HT-29 (cell line): ENCODE data around the gene KIAA0319L. TPM values are rescaled to one million over a fixed set of nuclear protein-coding genes. Genes with fewer than 3 reads are reported as not detected.
"Not testable (repeated sequence)": the region's sequence is repeated elsewhere in the genome, so short reads cannot be mapped to it uniquely, and the experiment has no call there.

Experiments used
- DNase-seq: peaks from one replicate; pipeline ENCODE4 v3.0.0-alpha.2; 2015; ENCODE audit warnings: low spot score
- total RNA-seq: library from RNA; depleted of rRNA; stranded (reverse); fragments of >200 nt; shearing (Covaris generic); gene quantifications from 2 replicates; pipeline ENCODE4 v1.2.3, GENCODE V29; 2014

The KIAA0319L gene
- total RNA-seq, 1 experiment from 2014 or later = 34.1 TPM

DNA sequence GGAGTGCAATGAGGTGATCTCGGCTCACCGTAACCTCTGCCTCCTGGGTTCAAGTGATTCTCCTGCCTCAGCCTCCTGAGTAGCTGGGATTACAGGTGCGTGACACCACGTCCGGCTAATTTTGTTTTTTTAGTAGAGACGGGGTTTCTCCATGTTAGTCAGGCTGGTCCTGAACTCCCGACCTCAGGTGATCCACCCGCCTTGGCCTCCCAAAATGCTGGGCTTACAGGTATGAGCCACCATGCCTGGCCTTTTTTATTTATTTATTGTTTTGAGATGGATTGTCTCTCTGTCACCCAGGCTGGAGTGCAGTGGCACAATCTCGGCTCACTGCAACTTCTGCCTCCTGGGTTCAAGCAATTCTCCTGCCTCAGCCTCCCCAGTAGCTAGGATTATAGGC is 24.4 kb upstream of the KIAA0319L start:
- not testable (repeated sequence) for DNase-seq

DNA sequence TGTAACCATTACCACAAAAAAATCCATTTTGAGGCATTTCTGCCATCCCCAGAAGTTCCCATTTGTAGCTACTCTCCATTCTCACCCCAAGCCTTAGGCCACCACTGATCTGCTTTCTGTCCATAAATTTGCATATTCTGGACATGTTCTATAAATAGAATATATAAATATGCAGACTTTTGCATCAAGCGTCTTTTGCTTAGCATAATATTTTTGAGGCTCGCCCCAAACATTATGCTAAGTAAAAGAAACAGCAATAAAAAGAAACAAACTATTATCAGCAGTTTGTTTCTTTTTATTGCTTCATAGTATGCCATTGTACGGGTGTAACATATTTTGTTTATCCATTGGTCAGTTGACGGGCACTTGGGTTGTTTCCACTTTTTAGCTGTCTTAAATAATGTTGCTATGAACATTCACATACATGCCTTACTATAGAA is 23.8 kb upstream of the KIAA0319L start:
- no peak for DNase-seq

DNA sequence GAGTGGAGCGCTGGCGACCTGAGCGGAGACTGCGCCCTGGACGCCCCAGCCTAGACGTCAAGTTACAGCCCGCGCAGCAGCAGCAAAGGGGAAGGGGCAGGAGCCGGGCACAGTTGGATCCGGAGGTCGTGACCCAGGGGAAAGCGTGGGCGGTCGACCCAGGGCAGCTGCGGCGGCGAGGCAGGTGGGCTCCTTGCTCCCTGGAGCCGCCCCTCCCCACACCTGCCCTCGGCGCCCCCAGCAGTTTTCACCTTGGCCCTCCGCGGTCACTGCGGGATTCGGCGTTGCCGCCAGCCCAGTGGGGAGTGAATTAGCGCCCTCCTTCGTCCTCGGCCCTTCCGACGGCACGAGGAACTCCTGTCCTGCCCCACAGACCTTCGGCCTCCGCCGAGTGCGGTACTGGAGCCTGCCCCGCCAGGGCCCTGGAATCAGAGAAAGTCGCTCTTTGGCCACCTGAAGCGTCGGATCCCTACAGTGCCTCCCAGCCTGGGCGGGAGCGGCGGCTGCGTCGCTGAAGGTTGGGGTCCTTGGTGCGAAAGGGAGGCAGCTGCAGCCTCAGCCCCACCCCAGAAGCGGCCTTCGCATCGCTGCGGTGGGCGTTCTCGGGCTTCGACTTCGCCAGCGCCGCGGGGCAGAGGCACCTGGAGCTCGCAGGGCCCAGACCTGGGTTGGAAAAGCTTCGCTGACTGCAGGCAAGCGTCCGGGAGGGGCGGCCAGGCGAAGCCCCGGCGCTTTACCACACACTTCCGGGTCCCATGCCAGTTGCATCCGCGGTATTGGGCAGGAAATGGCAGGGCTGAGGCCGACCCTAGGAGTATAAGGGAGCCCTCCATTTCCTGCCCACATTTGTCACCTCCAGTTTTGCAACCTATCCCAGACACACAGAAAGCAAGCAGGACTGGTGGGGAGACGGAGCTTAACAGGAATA is 20.1 kb upstream of the KIAA0319L start:
- DNase-seq = no peak

DNA sequence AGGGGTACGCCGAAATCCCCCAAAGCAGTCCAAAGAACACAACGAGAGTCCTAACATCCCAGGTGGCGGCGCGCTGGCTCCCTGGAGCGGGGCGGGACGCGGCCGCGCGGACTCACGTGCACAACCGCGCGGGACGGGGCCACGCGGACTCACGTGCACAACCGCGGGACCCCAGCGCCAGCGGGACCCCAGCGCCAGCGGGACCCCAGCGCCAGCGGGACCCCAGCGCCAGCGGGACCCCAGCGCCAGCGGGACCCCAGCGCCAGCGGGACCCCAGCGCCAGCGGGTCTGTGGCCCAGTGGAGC is 19.5 kb upstream of the KIAA0319L start:
- DNase-seq = not testable (repeated sequence)

DNA sequence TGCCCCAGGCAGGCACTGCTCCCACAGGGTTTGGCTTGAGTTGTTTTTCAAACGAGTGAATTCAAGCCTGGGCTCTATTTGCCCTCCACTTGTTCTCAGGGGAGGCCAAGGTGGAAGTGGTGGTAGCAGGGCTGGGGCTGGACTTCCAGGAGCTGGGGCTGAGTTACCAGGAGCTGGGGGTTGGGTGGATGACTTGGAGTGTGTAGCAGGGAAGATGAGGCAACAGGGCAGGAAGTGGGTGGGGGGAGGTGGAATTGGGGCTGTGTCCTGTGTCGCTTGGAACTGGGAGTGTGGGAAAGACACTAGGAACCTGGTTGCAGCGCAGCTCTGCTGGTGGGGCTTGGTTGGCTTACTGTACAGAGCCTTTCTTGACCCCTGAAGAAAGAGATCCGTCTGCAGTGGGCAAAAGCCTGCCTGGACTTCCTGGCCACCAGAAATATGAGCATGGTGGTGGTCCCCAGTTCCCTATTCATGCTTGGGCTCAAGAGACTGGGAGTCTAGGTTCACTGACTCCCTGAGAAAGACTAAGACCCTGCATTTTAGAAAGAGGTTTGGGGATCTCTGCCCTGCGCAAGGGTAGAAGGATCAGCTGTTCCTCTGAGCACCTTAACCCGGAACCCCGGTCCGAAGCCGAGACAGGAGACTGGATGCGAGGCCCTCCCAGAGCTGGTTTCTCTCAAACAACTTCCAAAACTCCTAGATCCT is 19.0 kb upstream of the KIAA0319L start:
- DNase-seq = no peak

DNA sequence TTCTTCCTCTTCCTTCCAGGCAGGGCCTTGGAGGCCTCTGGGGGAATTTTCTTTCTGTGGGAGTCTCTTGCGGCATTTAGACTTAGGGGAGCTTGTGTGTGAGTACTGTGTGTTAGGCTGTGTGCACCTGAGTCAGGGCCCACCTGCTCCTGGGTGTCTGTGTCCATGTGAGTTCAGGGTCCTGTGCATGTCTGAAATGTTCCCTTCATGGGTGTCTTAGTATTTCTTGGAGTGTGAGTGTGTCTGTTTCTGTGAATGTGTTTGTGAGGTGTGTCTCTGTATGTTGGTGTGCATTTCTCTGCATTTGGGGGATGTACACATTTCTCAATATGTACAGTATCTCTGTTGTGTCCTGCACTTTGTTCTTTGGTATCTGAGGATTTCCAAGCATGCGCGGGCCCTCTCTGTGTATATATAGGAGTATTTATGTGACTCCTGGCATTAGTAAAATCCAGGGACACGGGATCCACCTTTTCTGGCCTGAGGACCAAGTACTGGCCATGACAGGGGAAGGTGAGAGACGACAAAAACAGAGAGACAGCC is 18.3 kb upstream of the KIAA0319L start:
- no peak for DNase-seq

DNA sequence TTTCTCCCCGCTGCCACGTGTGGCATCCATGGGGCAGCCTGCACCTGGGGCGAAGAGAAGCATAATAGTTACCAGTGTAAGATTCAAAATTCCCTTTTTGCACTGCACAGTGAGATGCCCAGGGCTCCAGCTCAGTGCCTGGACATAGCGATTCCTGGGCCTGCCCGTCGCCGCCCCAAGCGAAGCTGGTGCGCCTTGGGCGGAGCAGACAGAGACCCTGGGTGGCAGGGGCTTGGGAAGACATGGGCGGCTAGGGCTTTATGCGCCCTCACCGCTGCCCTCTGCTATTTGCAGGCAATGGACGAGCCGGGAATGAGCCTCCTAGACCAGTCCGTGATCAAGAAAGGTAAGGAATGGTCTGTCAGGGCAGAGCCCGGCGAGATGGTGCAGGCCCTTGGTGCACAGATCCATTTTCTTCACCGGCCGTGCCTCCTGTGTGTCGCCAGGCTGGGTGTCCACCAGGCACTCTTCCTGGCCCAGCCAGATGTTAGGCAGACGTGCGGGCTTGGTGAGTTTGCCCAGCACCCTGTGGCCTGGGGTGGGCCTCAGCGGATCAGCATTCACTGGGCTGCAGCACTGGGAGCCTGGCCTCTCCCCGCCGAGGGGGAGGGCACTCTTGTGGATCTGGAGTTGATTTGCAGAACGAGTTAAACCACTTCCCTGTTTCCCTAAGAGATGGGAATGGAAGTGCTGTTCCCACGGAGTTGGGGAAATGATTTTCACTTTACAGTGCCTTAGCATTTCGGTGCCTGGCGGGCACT is 17.6 kb upstream of the KIAA0319L start:
- DNase-seq = peak; percentile 67

DNA sequence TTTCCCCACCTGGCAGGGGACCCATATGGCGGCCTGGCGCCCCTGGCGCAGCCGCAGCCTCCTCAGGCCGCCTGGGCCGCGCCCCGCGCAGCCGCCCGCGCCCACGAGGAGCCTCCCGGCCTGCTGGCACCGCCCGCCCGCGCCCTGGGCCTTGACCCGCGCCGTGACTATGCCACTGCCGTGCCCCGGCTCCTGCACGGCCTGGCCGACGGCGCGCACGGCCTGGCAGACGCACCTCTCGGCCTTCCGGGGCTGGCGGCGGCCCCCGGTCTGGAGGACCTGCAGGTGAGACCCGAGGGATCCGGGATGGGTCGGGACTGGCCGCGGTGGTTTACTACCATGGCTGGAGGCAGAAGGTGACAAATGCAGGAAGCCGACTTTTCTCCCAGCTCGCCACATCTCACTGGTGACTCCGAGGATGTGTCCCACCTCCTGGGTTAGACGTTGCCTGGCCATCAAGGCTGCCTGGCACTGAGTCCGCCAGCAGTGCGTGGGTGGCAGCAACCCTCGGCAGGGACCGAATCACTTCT is 17.0 kb upstream of the KIAA0319L start:
- no peak for DNase-seq

DNA sequence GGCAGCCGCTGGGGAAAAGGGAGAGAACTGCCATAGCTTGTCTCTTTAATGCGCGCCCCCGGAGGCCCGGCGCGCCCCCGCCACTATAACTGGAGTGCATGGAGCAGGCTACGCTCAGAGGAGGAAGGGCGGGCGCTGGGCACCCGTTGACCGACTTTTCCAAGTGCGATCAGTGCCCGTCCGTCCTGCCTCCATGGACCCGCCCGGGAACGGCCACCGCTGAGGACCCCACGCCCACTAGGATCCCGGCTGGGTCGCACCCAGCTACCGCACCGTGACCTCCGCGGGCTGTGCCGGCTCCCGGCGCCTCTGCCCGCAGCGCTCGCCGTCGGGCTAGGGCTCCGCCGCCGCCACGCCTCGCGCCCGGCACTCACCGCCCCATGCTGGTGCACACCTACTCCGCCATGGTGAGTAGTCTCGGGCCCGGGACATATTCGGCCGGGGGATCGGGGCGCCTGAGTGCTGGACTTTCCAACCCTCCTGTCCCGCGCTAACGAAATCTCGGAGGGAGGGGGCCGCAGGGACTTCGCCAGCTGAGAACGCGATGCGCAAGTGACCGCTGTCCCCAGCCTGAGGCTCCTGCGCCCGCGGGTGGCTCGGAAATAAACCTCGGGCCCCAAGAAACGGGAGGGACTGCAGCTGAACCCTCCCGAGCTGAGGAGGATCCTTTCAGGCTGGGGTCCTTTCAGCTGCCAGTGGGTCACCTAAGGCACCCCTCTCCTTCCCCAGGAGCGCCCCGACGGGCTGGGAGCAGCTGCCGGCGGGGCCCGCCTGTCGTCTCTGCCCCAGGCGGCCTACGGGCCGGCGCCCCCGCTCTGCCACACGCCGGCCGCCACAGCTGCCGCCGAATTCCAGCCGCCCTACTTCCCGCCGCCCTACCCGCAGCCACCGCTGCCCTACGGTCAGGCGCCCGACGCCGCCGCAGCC is 16.3 kb upstream of the KIAA0319L start, which contains the start of gene TFAP2E:
Gene TFAP2E, plus strand, starts transcription at position 117 of the 927 bp plus-strand sequence. Its CDS starts 264 bp downstream, at position 381.
- DNase-seq = peak; percentile 53

DNA sequence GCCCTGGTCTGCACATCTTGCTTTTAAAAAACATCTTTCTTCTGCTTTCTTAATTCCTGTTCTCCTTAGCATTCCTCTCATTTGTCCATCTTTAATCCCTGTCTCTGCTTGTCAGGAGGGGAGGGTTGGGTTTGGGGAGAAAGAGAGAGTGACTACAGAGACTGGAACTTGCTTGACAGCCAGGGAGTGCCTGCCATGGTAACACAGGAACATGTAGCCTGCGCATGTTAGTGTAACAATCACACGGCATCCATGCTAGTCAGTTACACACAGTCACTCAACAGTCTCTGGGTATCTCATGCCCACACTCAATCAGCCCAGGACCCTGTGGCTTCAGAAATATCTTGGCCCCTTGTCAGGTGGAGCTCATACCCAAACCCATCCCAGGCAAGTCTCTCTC is 15.1 kb upstream of the KIAA0319L start:
- no peak for DNase-seq

DNA sequence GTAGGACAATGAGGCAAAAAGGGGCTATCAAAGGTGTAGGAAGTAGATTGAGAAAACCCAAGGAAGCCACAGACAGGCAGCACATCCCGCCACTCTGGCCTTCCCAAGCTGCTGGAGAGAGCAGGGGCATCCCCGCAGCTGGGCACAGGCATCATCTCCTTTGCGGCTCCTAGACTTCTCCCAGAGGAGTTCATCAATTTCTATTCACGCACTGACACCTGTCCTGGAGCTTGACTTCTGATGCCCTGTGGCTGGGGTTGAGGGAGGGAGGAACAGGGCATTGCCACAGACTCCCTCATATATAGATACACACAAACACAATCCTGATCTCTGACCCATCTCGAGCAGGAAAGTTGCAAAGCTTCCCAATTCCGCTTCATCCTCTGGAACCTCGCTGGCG is 14.1 kb upstream of the KIAA0319L start:
- DNase-seq = no peak

DNA sequence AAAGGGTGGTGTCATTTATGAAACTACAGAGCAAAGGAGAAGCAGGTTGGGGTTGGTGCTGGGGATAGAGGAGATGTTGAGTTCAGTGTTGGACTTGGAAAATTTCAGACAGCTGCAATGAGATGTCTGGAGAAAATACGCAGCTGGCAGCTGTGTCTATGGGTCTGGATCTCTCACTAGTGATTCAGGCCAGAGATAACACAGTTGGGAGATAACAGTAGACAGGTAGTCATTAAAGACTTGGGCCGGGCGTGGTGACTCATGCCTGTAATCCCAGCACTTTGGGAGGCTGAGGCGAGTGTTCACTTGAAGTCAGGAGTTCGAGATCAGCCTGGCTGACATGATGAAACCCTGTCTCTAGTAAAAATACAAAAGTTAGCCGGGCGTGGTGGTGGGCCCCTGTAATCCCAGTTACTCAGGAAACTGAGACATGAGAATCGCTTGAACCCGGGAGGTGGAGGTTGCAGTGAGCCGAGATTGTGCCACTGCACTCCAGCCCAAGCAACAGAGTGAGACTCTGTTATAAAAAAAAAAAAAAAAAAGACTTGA is 13.5 kb upstream of the KIAA0319L start:
- no peak for DNase-seq

DNA sequence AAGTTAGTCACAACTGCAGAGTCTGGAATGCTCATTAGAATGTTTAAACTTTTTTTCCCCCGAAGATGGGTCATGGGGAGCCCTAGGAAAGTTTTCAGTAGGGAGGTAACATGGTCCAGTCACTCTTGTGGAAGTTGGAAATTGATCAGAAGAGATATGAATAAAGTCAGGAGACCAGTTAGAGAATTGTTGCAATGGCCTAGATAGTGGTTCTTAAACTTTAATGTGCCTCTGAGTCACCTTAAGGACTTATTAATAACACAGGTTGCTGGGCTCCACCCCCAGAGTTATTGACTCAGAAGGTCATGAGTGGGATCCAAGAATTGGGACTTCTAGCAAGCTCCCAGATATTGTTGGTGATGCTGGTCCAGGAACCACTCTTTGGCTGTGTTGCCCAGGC is 12.7 kb upstream of the KIAA0319L start:
- DNase-seq = no peak

DNA sequence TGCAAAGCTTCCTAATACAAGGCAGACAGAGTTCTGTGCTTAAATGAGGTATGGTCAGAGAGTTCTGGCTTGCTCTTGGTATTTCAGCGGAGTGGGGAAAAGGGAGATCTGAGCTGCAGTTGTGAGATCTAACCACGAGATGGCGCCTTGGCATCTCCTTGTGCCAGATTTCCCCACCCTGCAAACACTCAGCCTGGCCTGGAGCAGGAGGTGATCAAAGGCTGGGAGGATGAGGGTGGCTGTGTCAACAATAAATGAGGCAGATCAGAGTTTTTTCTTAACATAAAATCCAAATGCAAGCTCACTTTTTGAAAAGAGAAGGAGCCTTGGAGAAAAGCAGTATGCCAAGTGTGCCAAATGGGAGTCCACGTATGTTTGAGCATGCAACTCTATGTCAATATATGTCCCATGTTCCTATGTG is 11.8 kb upstream of the KIAA0319L start:
- DNase-seq = peak; percentile 92

DNA sequence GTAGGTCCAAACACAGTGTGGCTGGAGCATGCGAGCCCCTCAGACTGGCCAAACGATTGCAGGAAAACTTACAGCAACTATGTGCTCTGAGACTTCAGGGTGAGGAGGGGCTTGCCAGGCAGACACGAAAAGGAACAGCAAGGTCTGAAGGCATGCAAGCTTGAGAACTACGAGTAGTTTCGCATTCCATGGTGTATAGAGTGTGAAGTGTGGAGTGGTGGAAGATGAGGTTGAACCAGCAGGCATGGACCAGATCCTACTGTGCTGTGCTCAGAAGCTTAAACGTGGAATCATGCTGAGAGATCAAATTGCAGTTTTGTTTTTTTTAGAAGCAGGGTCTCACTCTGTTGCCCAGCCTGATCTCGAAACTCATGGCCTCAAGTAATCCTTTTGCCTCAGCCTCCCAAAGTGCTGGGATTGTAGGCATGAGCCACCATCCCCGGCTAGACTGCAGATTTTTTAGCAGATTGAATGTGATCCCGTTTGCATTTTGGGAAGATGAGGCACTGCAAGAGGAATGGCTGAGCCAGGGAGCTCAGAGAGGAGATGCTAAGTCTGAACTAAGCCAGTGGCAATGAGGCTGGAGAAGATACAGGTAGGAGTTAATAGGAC is 10.8 kb upstream of the KIAA0319L start:
- no peak for DNase-seq

DNA sequence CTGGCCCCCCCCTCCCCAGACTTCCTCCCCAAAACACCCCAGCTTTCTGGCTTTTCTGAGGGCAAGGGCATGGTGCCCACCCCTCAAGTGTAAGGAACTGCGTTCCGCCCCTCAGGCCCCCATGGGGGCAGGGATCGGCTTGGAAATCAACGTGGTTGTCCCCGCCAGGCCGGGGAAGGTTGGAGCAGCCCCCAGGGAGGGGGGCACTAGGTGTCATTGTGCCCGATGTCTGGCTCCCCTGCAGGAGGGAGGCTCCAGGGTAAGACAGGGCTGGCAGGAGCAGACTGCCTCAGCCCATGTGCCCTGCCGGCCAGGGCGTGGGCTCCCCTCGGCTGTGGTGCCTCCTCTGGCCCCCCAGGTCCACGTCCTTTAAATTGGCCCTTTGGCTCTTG is 8.5 kb upstream of the KIAA0319L start:
- no peak for DNase-seq

DNA sequence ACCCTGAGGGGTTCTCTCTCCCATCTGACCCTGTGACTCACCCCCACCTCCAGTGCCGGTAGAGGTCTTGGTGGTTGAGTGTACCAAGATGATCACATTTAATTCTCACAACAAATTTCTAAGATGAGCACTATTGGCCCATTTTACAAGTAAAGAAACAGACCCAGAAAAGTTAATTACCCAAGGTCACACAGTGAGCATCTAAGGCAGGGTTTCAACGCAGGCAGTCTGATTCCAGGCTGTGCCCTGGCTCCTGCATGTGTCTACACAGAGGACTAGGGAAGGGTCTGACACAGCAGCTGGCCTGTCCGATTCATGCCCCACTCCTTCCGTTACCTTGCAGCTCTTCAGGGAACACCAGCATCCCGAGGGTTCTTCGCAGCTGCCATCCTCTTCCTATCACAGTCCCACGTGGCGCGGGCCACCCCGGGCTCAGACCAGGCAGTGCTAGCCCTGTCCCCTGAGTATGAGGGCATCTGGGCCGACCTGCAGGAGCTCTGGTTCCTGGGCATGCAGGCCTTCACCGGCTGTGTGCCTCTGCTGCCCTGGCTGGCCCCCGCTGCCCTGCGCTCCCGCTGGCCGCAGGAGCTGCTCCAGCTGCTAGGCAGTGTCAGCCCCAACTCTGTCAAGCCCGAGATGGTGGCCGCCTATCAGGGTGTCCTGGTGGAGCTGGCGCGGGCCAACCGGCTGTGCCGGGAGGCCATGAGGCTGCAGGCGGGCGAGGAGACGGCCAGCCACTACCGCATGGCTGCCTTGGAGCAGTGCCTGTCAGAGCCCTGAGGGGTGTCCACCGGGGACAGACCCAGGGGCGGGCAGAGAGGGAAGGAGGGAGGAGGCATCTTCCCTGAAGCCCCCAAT is 7.9 kb upstream of the KIAA0319L start:
- DNase-seq = no peak

DNA sequence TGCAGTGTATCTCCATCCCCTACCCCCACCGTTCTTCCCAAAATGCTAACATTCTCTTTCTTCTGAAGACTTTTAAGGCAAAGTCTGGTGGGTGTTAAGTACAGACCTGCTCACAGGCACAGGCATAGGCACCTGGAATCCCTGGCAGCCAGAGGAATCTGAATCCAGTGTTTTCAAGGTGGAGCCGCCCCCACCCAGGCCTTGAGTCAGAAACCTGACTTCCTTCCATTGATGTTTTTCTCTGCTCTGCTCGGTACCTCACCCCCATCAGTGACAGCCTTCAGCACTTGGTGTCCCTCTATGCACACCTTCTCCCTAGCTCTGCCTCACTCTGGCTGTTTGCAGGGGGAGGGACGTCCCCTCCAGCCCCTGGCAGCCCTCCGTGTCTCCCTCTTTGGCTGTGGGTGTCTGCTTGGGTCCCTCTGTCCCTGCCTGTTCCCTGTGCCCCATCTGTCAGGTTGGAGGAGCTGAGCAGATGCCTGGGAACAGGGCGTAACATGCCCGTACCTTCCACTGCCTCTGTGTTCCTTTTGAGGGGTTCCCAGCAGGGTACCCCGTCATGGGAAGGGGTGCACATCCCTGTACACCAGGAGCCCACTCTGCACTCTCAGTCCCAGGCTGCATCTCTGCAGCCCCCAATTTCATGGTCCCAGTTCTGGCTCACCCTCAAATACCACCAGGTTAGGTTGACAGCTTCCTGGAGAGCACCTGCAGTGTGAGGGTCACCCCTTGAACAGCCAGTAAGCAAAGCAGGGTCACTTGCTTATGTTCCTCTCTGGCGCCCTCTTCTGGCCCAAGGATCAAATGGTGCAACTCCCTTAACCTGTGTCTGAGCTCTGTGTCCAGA is 7.1 kb upstream of the KIAA0319L start:
- DNase-seq = peak; percentile 86
